ENCODE measurements around the gene AURKAIP1. TPM values are rescaled to one million over a fixed set of nuclear protein-coding genes. Genes with fewer than 3 reads are reported as not detected.

Gene AURKAIP1
- total and polyA plus RNA-seq, 4 donors = 43.5 to 208 (median 168) TPM

- no peak for ATAC-seq (ENCODE audit: insufficient read depth, low FRiP score)
- Histone ChIP-seq H3K4me3 (no peak overlapping the region), H3K27ac (ENCODE audit: low read depth in 1 of 2, low read length in 1 of 2) (no peak overlapping the region), H3K4me1 (ENCODE audit: control insufficient read depth in 5 of 5, insufficient read depth in 5 of 5, low read length in 5 of 5) (peaks cover 13 to 37% (median 23%) of the 10 kb centered on the region in 5 donors), H3K9ac (ENCODE audit: insufficient read depth in 1 of 2, low read length in 2 of 2) (no peak overlapping the region), H3K27me3 (ENCODE audit: control insufficient read depth in 3 of 3, insufficient read depth in 3 of 3, low read length in 2 of 3) (no peaks in the 10 kb centered on the region), H3K36me3 (ENCODE audit: control insufficient read depth in 4 of 4, insufficient read depth in 4 of 4, low read length in 4 of 4) (peaks cover 9 to 43% (median 27%) of the 10 kb centered on the region in 4 donors), H3K9me3 (ENCODE audit: control insufficient read depth in 4 of 4, insufficient read depth in 3 of 4, low read length in 3 of 4) (no peaks in the 10 kb centered on the region)
- TF ChIP-seq CTCF (IDR thresholded peaks at IDR 0.05; ENCODE audit: control extremely low read depth, extremely low read depth) = no peak
- WGBS, 2 donors = 89 to 90% methylated on average over 7 of the region's 7 CpGs
- DNase-seq = no peak
These were observed 26.5 kb upstream of the AURKAIP1 start for GRCh38 chr1:1401457-1402010.

GRCh38 chr1:1400576-1401456 lies 25.8 kb upstream of the AURKAIP1 start:
- Histone ChIP-seq H3K27me3 (ENCODE audit: control insufficient read depth in 3 of 3, insufficient read depth in 3 of 3, low read length in 2 of 3) (no peaks in the 10 kb centered on the region), H3K4me1 (ENCODE audit: control insufficient read depth in 5 of 5, insufficient read depth in 5 of 5, low read length in 5 of 5) (peaks cover 9 to 30% (median 17%) of the 10 kb centered on the region in 5 donors), H3K27ac (ENCODE audit: low read depth in 1 of 2, low read length in 1 of 2) (peak overlapping the region in 1 of 2 donors; percentile 90), H3K4me3 (peak overlapping the region; percentile 80), H3K36me3 (ENCODE audit: control insufficient read depth in 4 of 4, insufficient read depth in 4 of 4, low read length in 4 of 4) (peaks cover 9 to 41% (median 27%) of the 10 kb centered on the region in 4 donors), H3K9ac (ENCODE audit: insufficient read depth in 1 of 2, low read length in 2 of 2) (peak overlapping the region in 1 of 2 donors; percentile 47), H3K9me3 (ENCODE audit: control insufficient read depth in 4 of 4, insufficient read depth in 3 of 4, low read length in 3 of 4) (no peaks in the 10 kb centered on the region)
- no peak for TF ChIP-seq CTCF (IDR thresholded peaks at IDR 0.05; ENCODE audit: control extremely low read depth, extremely low read depth)
- whole genome bisulfite sequencing, 2 donors = 86 to 87% methylated on average over 22 of the region's 22 CpGs
- ATAC-seq (ENCODE audit: insufficient read depth, low FRiP score) = no peak
- no peak for DNase-seq

- Histone ChIP-seq H3K36me3 (ENCODE audit: control insufficient read depth in 4 of 4, insufficient read depth in 4 of 4, low read length in 4 of 4) (peaks cover 9 to 40% (median 27%) of the 10 kb centered on the region in 4 donors), H3K4me3 (peak overlapping the region; percentile 80), H3K9me3 (ENCODE audit: control insufficient read depth in 4 of 4, insufficient read depth in 3 of 4, low read length in 3 of 4) (no peaks in the 10 kb centered on the region), H3K27me3 (ENCODE audit: control insufficient read depth in 3 of 3, insufficient read depth in 3 of 3, low read length in 2 of 3) (no peaks in the 10 kb centered on the region), H3K9ac (ENCODE audit: insufficient read depth in 1 of 2, low read length in 2 of 2) (peak overlapping the region; percentile 47 to 83), H3K4me1 (ENCODE audit: control insufficient read depth in 5 of 5, insufficient read depth in 5 of 5, low read length in 5 of 5) (peaks cover 5 to 27% (median 13%) of the 10 kb centered on the region in 5 donors), H3K27ac (ENCODE audit: low read depth in 1 of 2, low read length in 1 of 2) (peak overlapping the region; percentile 90 to 91)
- no peak for TF ChIP-seq CTCF (IDR thresholded peaks at IDR 0.05; ENCODE audit: control extremely low read depth, extremely low read depth)
- 5 to 7% methylated on average over 34 of the region's 34 CpGs for whole genome bisulfite sequencing, 2 donors
- DNase-seq (no peak), ATAC-seq (ENCODE audit: insufficient read depth, low FRiP score) (peak; percentile 0)
These were observed 25.0 kb upstream of the AURKAIP1 start for GRCh38 chr1:1399872-1400575.
